ENCODE data around the gene PHF20.
"Not testable (repeated sequence)": the region's sequence is repeated elsewhere in the genome, so short reads cannot be mapped to it uniquely, and the experiment has no call there.

The PHF20 gene

DNA sequence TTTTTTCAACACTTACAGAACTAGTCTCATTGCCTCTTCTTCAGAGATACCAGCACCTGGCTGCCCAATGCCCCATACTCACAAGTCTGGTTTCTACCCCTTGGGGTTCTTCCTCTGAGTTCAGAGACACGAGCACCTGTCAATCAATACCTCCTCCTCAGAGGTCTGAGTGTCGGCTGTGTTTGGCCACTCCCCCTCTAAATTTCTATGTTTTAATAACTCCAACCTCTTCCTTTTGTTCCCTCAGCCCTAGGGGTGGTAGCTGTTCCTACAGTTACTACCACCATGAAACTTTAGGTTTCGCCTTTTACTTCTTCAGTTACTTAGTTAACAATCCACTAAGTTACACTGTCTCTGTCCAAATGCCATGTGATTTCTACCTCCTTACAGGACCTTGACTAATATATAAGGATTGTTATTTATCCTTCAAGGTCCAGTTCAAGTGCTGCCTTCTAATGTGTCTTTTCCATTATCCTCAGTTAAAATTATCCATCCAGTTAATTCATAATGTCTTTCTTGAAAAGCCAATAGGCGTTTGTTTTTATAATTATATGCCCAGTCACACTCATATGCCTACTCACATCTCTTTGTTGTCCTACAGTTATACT is 14.6 kb upstream of the PHF20 start:
- Histone ChIP-seq H2BK15ac (ENCODE audit: low read length) (no peak overlapping the region), H3K27ac (replicated peaks; ENCODE audit: low read length) (no peak overlapping the region), H2BK120ac (ENCODE audit: low read depth, low read length) (no peak overlapping the region), H3K9ac (ENCODE audit: low read depth, low read length, poor library complexity) (no peak overlapping the region), H2BK5ac (ENCODE audit: low read length) (no peak overlapping the region), H3K9me3 (replicated peaks in 1 of 2; ENCODE audit: control insufficient read depth in 2 of 2, insufficient read depth in 1 of 2, low read depth in 1 of 2, low read length in 2 of 2) (no peaks in the 10 kb centered on the region), H3K18ac (ENCODE audit: low read length) (no peak overlapping the region), H2AK5ac (ENCODE audit: low read depth, low read length) (no peak overlapping the region), H3K23ac (ENCODE audit: low read depth, low read length, poor library complexity) (no peak overlapping the region), H3K4me3 (ENCODE audit: low read length in 2 of 2) (no peak overlapping the region), H4K8ac (ENCODE audit: low read depth, low read length) (no peak overlapping the region), H4K91ac (ENCODE audit: low read depth, low read length, poor library complexity) (no peak overlapping the region), H3K14ac (ENCODE audit: low read length) (no peak overlapping the region), H3K4ac (ENCODE audit: low read length) (no peak overlapping the region), H3K27me3 (ENCODE audit: control insufficient read depth in 3 of 3, insufficient read depth in 3 of 3, low read depth in 1 of 3, low read length in 3 of 3) (no peaks in the 10 kb centered on the region), H2AFZ (ENCODE audit: low read length) (peak overlapping the region; percentile 30), H3K4me2 (ENCODE audit: insufficient read depth, low read length, poor library complexity, severe bottlenecking) (no peak overlapping the region), H3K79me1 (ENCODE audit: low read depth, low read length) (no peaks in the 10 kb centered on the region), H3K36me3 (replicated peaks in 1 of 2; ENCODE audit: control insufficient read depth in 2 of 2, insufficient read depth in 2 of 2, low read length in 2 of 2) (no peaks in the 10 kb centered on the region), H2BK12ac (ENCODE audit: low read length) (no peak overlapping the region), H3K4me1 (ENCODE audit: control insufficient read depth in 2 of 2, insufficient read depth in 1 of 2, low read depth in 1 of 2, low read length in 2 of 2) (no peaks in the 10 kb centered on the region)
- WGBS, 2 donors (ENCODE audit: extremely low coverage in 2 of 2, insufficient read length in 2 of 2, insufficient replicate concordance in 1 of 2), result no CpG with 5 or more reads among the region's 4 CpGs
- DNase-seq (ENCODE audit: low spot score), result no peak

GRCh38 chr20:35761548-35761947 is 10.3 kb upstream of the PHF20 start:
- WGBS, 2 donors (ENCODE audit: extremely low coverage in 2 of 2, insufficient read length in 2 of 2, insufficient replicate concordance in 1 of 2), result no CpG with 5 or more reads among the region's 11 CpGs
- not testable (repeated sequence) for H2BK5ac ChIP-seq (ENCODE audit: low read length); H3K4me2 ChIP-seq (ENCODE audit: insufficient read depth, low read length, poor library complexity, severe bottlenecking); H3K9ac ChIP-seq (ENCODE audit: low read depth, low read length, poor library complexity); H4K8ac ChIP-seq (ENCODE audit: low read depth, low read length); H3K4ac ChIP-seq (ENCODE audit: low read length); H3K27ac ChIP-seq (replicated peaks; ENCODE audit: low read length); H3K4me1 ChIP-seq (ENCODE audit: control insufficient read depth in 2 of 2, insufficient read depth in 1 of 2, low read depth in 1 of 2, low read length in 2 of 2); H2BK12ac ChIP-seq (ENCODE audit: low read length); H3K79me1 ChIP-seq (ENCODE audit: low read depth, low read length); H2AFZ ChIP-seq (ENCODE audit: low read length); H3K18ac ChIP-seq (ENCODE audit: low read length); H3K14ac ChIP-seq (ENCODE audit: low read length); H3K9me3 ChIP-seq (replicated peaks in 1 of 2; ENCODE audit: control insufficient read depth in 2 of 2, insufficient read depth in 1 of 2, low read depth in 1 of 2, low read length in 2 of 2); H2AK5ac ChIP-seq (ENCODE audit: low read depth, low read length); H3K4me3 ChIP-seq (ENCODE audit: low read length in 2 of 2); H4K91ac ChIP-seq (ENCODE audit: low read depth, low read length, poor library complexity); H3K36me3 ChIP-seq (replicated peaks in 1 of 2; ENCODE audit: control insufficient read depth in 2 of 2, insufficient read depth in 2 of 2, low read length in 2 of 2); DNase-seq (ENCODE audit: low spot score); H3K23ac ChIP-seq (ENCODE audit: low read depth, low read length, poor library complexity); H2BK120ac ChIP-seq (ENCODE audit: low read depth, low read length); H3K27me3 ChIP-seq (ENCODE audit: control insufficient read depth in 3 of 3, insufficient read depth in 3 of 3, low read depth in 1 of 3, low read length in 3 of 3); H2BK15ac ChIP-seq (ENCODE audit: low read length)

DNA sequence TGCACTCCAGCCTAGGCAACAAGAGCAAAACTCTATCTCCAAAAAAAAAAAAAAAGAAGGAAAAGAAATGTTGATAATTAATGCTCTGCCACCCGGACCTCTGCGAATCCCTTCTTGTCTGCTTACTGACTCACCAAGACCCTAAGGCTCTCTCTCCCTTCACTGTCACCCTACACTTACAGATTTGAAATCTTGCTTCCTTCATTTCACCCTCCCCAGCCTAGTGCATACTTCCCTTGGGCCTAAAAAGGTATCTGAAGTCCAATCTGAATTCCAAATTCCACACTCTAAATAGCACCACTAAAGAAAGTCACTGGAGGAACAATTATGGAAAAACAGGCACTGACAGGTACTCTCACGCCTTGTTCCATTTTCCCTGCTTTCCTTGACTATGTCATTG is 9.4 kb upstream of the PHF20 start:
- H3K36me3 ChIP-seq (replicated peaks in 1 of 2; ENCODE audit: control insufficient read depth in 2 of 2, insufficient read depth in 2 of 2, low read length in 2 of 2), result no peaks in the 10 kb centered on the region
- no peak overlapping the region for H2BK12ac ChIP-seq (ENCODE audit: low read length)
- no CpG with 5 or more reads among the region's 3 CpGs for WGBS, 2 donors (ENCODE audit: extremely low coverage in 2 of 2, insufficient read length in 2 of 2, insufficient replicate concordance in 1 of 2)
- H2AFZ ChIP-seq (ENCODE audit: low read length), result no peak overlapping the region
- no peaks in the 10 kb centered on the region for H3K4me1 ChIP-seq (ENCODE audit: control insufficient read depth in 2 of 2, insufficient read depth in 1 of 2, low read depth in 1 of 2, low read length in 2 of 2)
- H3K14ac ChIP-seq (ENCODE audit: low read length), result no peak overlapping the region
- H3K9me3 ChIP-seq (replicated peaks in 1 of 2; ENCODE audit: control insufficient read depth in 2 of 2, insufficient read depth in 1 of 2, low read depth in 1 of 2, low read length in 2 of 2), result no peaks in the 10 kb centered on the region
- no peak overlapping the region for H2BK5ac ChIP-seq (ENCODE audit: low read length)
- no peak overlapping the region for H3K4me2 ChIP-seq (ENCODE audit: insufficient read depth, low read length, poor library complexity, severe bottlenecking)
- H3K4me3 ChIP-seq (ENCODE audit: low read length in 2 of 2), result no peak overlapping the region
- no peak overlapping the region for H3K4ac ChIP-seq (ENCODE audit: low read length)
- no peaks in the 10 kb centered on the region for H3K79me1 ChIP-seq (ENCODE audit: low read depth, low read length)
- no peak overlapping the region for H2BK15ac ChIP-seq (ENCODE audit: low read length)
- no peaks in the 10 kb centered on the region for H3K27me3 ChIP-seq (ENCODE audit: control insufficient read depth in 3 of 3, insufficient read depth in 3 of 3, low read depth in 1 of 3, low read length in 3 of 3)
- no peak overlapping the region for H3K9ac ChIP-seq (ENCODE audit: low read depth, low read length, poor library complexity)
- no peak overlapping the region for H3K27ac ChIP-seq (replicated peaks; ENCODE audit: low read length)
- H3K18ac ChIP-seq (ENCODE audit: low read length), result no peak overlapping the region
- no peak overlapping the region for H4K91ac ChIP-seq (ENCODE audit: low read depth, low read length, poor library complexity)
- no peak for DNase-seq (ENCODE audit: low spot score)
- no peak overlapping the region for H2AK5ac ChIP-seq (ENCODE audit: low read depth, low read length)
- H3K23ac ChIP-seq (ENCODE audit: low read depth, low read length, poor library complexity), result no peak overlapping the region
- H2BK120ac ChIP-seq (ENCODE audit: low read depth, low read length), result no peak overlapping the region
- H4K8ac ChIP-seq (ENCODE audit: low read depth, low read length), result no peak overlapping the region

GRCh38 chr20:35764936-35765335 is 6.9 kb upstream of the PHF20 start:
- not testable (repeated sequence) for H2BK15ac ChIP-seq (ENCODE audit: low read length); H3K27me3 ChIP-seq (ENCODE audit: control insufficient read depth in 3 of 3, insufficient read depth in 3 of 3, low read depth in 1 of 3, low read length in 3 of 3); H2BK12ac ChIP-seq (ENCODE audit: low read length); H3K14ac ChIP-seq (ENCODE audit: low read length); H3K27ac ChIP-seq (replicated peaks; ENCODE audit: low read length); H2AFZ ChIP-seq (ENCODE audit: low read length); H2AK5ac ChIP-seq (ENCODE audit: low read depth, low read length); H3K36me3 ChIP-seq (replicated peaks in 1 of 2; ENCODE audit: control insufficient read depth in 2 of 2, insufficient read depth in 2 of 2, low read length in 2 of 2); H4K91ac ChIP-seq (ENCODE audit: low read depth, low read length, poor library complexity); DNase-seq (ENCODE audit: low spot score); H4K8ac ChIP-seq (ENCODE audit: low read depth, low read length); H3K9ac ChIP-seq (ENCODE audit: low read depth, low read length, poor library complexity); H3K9me3 ChIP-seq (replicated peaks in 1 of 2; ENCODE audit: control insufficient read depth in 2 of 2, insufficient read depth in 1 of 2, low read depth in 1 of 2, low read length in 2 of 2); H2BK120ac ChIP-seq (ENCODE audit: low read depth, low read length); H3K4me2 ChIP-seq (ENCODE audit: insufficient read depth, low read length, poor library complexity, severe bottlenecking); H3K4me3 ChIP-seq (ENCODE audit: low read length in 2 of 2); H3K23ac ChIP-seq (ENCODE audit: low read depth, low read length, poor library complexity); H2BK5ac ChIP-seq (ENCODE audit: low read length); H3K79me1 ChIP-seq (ENCODE audit: low read depth, low read length); H3K4ac ChIP-seq (ENCODE audit: low read length); H3K18ac ChIP-seq (ENCODE audit: low read length)
- WGBS, 2 donors (ENCODE audit: extremely low coverage in 2 of 2, insufficient read length in 2 of 2, insufficient replicate concordance in 1 of 2), result no CpG with 5 or more reads among the region's 2 CpGs
- peaks cover 7 to 17% of the 10 kb centered on the region in 2 donors for H3K4me1 ChIP-seq (ENCODE audit: control insufficient read depth in 2 of 2, insufficient read depth in 1 of 2, low read depth in 1 of 2, low read length in 2 of 2)

All from neuronal stem cell (in vitro differentiated cells).